ENCODE measurements around the gene LCA5. TPM values are rescaled to one million over a fixed set of nuclear protein-coding genes. Genes with fewer than 3 reads are reported as not detected.
A peak's percentile ranks its signal among the peaks of the same experiment; 100 is the strongest.

Gene LCA5
- 4.2 and 4.9 TPM in 2 replicates for total RNA-seq
- polyA plus RNA-seq = 0.43 and 0.57 TPM in 2 replicates
- 0.99 and 1.1 TPM in 2 replicates for polyA plus RNA-seq (2011; cell fraction: cytosol; rRNA removed)
- polyA plus RNA-seq (2011; cell fraction: nucleus; rRNA removed) = 1.6 and 1.8 TPM in 2 replicates
- 2.4 and 3.2 TPM in 2 replicates for polyA plus RNA-seq (2012)
- polyA minus RNA-seq = 0.92 and 1.2 TPM in 2 replicates
- 0.51 TPM for polyA minus RNA-seq (2011; cell fraction: cytosol; rRNA and poly(A)+ RNA removed)
- 2.2 and 3.8 TPM in 2 replicates for polyA minus RNA-seq (2011; cell fraction: nucleus; rRNA and poly(A)+ RNA removed)
- Bru-seq, nascent RNA = percentile 57 among the genes with signal in this experiment
- BruChase-seq, experiment 1, labeled RNA remaining after a 6-hour chase = percentile 46 among the genes with signal in this experiment
- percentile 61 among the genes with signal in this experiment for BruChase-seq, experiment 2, labeled RNA remaining after a 2-hour chase
- long read RNA-seq, full-length matches to known transcripts = 2 of 8 reads
- long read RNA-seq, partial matches to known transcripts = 0 of 8 reads
- long read RNA-seq, other reads (novel, unspliced or antisense) = 6 of 8 reads

DNA sequence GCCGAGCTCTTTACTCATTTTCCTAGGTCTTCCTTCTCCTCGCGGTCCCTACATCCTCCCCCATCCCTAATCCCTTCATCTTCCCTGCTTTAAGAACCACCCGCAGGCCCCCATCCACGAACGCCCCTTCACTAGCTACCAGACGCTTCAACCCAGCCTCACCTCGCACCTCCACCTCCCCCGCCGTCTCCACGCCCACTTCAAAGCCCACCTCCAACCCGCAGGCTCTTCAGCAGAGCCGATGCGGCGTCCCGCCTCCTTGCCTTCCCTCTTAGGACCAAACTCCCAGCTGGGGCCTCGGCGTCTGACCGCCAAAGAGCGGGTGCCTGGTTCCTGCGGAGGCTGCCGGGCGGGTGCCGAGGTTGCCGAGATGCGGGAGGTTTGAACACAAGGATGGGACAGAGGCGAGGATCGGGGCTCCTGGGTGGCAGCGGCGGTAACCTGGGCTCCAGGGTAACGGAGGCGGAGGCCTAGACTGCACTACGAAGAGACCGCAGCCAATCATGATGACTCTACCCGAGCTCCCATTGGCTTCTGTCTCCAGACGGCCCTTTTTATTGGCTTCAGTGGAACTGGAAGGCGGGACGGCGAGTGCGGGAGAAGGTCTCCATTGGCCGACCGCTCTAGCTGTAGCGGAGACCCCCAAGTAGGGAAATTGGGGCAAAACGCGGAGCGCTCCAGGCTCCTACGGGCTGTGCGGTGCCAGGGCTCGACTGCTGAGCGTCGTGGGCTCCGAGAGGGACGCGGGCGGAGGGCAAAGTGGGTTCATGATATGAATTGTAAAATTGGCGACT is at the start of gene LCA5:
Gene LCA5 (minus strand): TSS at position 477 of the 794 bp plus-strand sequence. CDS start 18,536 bp downstream, outside the sequence.
- intact Hi-C loops (cut with micrococcal nuclease) = loop anchor here (1.0 kb wide), 5 partner anchors 8 to 459 kb away; partner anchors contain the start of genes PHIP and SH3BGRL2
- TF ChIP-seq JUN (IDR thresholded peaks at IDR 0.05; ENCODE audit: borderline replicate concordance, insufficient read depth, insufficient read length, low read depth) = no peak
- peak; percentile 75 for TF ChIP-seq POLR2AphosphoS5 (IDR thresholded peaks at IDR 0.05; ENCODE audit: insufficient read depth, low read depth, low read length)
- TF ChIP-seq POLR2A (IDR thresholded peaks at IDR 0.05; ENCODE audit: low read depth, low read length) = peak; percentile 80
- H3K27ac ChIP-seq (ENCODE audit: insufficient read depth, low read depth, low read length) = peak within 1 kb of the TSS; percentile 73
- H3K36me3 ChIP-seq (ENCODE audit: control insufficient read depth in 2 of 2, extremely low read depth in 1 of 2, insufficient read depth in 2 of 2, low read length in 2 of 2) = no peaks in the 10 kb centered on the region
- peak; percentile 93 for FAIRE-seq
- no peaks in the 10 kb centered on the region for H3K9me1 ChIP-seq (replicated peaks; ENCODE audit: control insufficient read depth, extremely low read depth, insufficient read depth, low read length)
- no TSS peak for BruUV-seq (replicated peaks)
- peak; percentile 98 for DNase-seq (ENCODE audit: low read depth, low spot score)
- H2AFZ ChIP-seq (ENCODE audit: low read depth, low read length) = peak within 1 kb of the TSS; percentile 97
- no peaks in the 10 kb centered on the region for H4K20me1 ChIP-seq (replicated peaks; ENCODE audit: control insufficient read depth, extremely low read depth, insufficient read depth, low read length)
- H3K9me3 ChIP-seq (replicated peaks; ENCODE audit: control insufficient read depth, insufficient read depth, low read length) = no peaks in the 10 kb centered on the region
- dilution Hi-C loops (cut with MboI; ENCODE audit: extremely low pct_ligation_motif_present, low sequenced_read_pairs) = no loop called here
- H3K9ac ChIP-seq (replicated peaks; ENCODE audit: extremely low read depth, insufficient read depth, low read length) = peak within 1 kb of the TSS; percentile 95
- no peaks in the 10 kb centered on the region for H3K27me3 ChIP-seq (ENCODE audit: control insufficient read depth in 2 of 2, insufficient read depth in 2 of 2, low read length in 2 of 2)
- H3K4me3 ChIP-seq (replicated peaks in 1 of 3; ENCODE audit: insufficient read depth in 1 of 3, low read depth in 1 of 3, low read length in 3 of 3) = peak within 1 kb of the TSS; percentile 66 to 94 (median 79)
- ChIA-PET CTCF (interaction anchor here (1.2 to 1.7 kb wide), 4 partner anchors 8 to 727 kb away, joined by 3 to 7 read pairs (median 4); no protein-coding TSS in a partner anchor), POLR2A (interaction anchor here (1.0 to 1.4 kb wide), 2 partner anchors 8 to 17 kb away, joined by 5 read pairs; no protein-coding TSS in a partner anchor)
- H3K4me1 ChIP-seq (ENCODE audit: control insufficient read depth, extremely low read depth, insufficient read depth, low read length) = peaks cover 12% of the 10 kb centered on the region
- H3K4me2 ChIP-seq (ENCODE audit: insufficient read depth, low read length) = peak within 1 kb of the TSS; percentile 100
- H3K79me2 ChIP-seq (ENCODE audit: control insufficient read depth, insufficient read depth, low read length) = peaks cover 4% of the 10 kb centered on the region

DNA sequence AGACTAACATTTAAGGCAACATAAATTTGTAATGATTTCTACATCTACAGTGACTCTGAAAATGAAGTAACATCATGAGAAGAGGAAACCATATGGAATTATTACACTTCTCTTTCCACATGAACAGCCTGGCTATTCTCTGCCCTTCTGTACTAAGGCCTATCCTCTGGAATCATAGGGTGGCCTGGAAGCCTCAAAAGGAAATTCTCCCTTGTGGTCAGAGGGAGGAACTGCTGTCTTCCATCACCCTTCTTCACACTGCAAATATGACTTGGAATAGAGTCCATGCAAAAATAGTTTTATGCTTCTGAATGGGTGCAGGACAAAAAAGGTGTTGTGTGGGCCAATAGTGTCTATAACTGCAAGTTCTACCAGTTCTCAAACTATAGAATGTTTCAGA is 49.3 kb upstream of the LCA5 start:
- Histone ChIP-seq H3K79me2 (ENCODE audit: control insufficient read depth, insufficient read depth, low read length) (no peaks in the 10 kb centered on the region), H3K27me3 (ENCODE audit: control insufficient read depth in 2 of 2, insufficient read depth in 2 of 2, low read length in 2 of 2) (no peaks in the 10 kb centered on the region), H3K9me1 (replicated peaks; ENCODE audit: control insufficient read depth, extremely low read depth, insufficient read depth, low read length) (no peaks in the 10 kb centered on the region), H3K4me3 (replicated peaks in 1 of 3; ENCODE audit: insufficient read depth in 1 of 3, low read depth in 1 of 3, low read length in 3 of 3) (no peak overlapping the region), H3K27ac (ENCODE audit: insufficient read depth, low read depth, low read length) (no peak overlapping the region), H4K20me1 (replicated peaks; ENCODE audit: control insufficient read depth, extremely low read depth, insufficient read depth, low read length) (no peaks in the 10 kb centered on the region), H3K4me2 (ENCODE audit: insufficient read depth, low read length) (no peak overlapping the region), H3K9ac (replicated peaks; ENCODE audit: extremely low read depth, insufficient read depth, low read length) (no peak overlapping the region), H2AFZ (ENCODE audit: low read depth, low read length) (no peak overlapping the region), H3K36me3 (ENCODE audit: control insufficient read depth in 2 of 2, extremely low read depth in 1 of 2, insufficient read depth in 2 of 2, low read length in 2 of 2) (no peaks in the 10 kb centered on the region), H3K4me1 (ENCODE audit: control insufficient read depth, extremely low read depth, insufficient read depth, low read length) (no peaks in the 10 kb centered on the region), H3K9me3 (replicated peaks; ENCODE audit: control insufficient read depth, insufficient read depth, low read length) (no peaks in the 10 kb centered on the region)
- no TSS peak for BruUV-seq (replicated peaks)
- no peak for TF ChIP-seq MYC (IDR thresholded peaks at IDR 0.05; ENCODE audit: low read depth, low read length)
- TF ChIP-seq, protein P1, sequence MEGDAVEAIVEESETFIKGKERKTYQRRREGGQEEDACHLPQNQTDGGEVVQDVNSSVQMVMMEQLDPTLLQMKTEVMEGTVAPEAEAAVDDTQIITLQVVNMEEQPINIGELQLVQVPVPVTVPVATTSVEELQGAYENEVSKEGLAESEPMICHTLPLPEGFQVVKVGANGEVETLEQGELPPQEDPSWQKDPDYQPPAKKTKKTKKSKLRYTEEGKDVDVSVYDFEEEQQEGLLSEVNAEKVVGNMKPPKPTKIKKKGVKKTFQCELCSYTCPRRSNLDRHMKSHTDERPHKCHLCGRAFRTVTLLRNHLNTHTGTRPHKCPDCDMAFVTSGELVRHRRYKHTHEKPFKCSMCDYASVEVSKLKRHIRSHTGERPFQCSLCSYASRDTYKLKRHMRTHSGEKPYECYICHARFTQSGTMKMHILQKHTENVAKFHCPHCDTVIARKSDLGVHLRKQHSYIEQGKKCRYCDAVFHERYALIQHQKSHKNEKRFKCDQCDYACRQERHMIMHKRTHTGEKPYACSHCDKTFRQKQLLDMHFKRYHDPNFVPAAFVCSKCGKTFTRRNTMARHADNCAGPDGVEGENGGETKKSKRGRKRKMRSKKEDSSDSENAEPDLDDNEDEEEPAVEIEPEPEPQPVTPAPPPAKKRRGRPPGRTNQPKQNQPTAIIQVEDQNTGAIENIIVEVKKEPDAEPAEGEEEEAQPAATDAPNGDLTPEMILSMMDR (IDR thresholded peaks at IDR 0.05; ENCODE audit: extremely low read depth in 1 of 2, insufficient read depth in 1 of 2, low read depth in 1 of 2, low read length in 2 of 2) = peak; percentile 46 to 51
- ChIA-PET POLR2A (no interaction called here), CTCF (interaction anchor here (0.7 to 1.1 kb wide), 3 partner anchors 12 to 63 kb away, joined by 3 read pairs; no protein-coding TSS in a partner anchor)
- dilution Hi-C loops (cut with MboI; ENCODE audit: extremely low pct_ligation_motif_present, low sequenced_read_pairs) = no loop called here
- intact Hi-C loops (cut with micrococcal nuclease) = no loop called here
- DNase-seq (ENCODE audit: low read depth, low spot score) = peak; percentile 19
- FAIRE-seq = peak; percentile 77

All from endothelial cell of umbilical vein (primary cell).